ENCODE results near the gene CATSPER3. TPM values are rescaled to one million over a fixed set of nuclear protein-coding genes. Genes with fewer than 3 reads are reported as not detected.

CATSPER3 gene
- total and polyA plus RNA-seq, 3 donors from 2014 or later = 11.8 to 56.6 (median 21.7) TPM

GRCh38 chr5:135008981-135009735, 41.5 kb downstream of the CATSPER3 start:
- no peak overlapping the region for H3K4me3 ChIP-seq
- no peaks in the 10 kb centered on the region for H3K27me3 ChIP-seq
- WGBS, 2 donors = 90 to 91% methylated on average over 11 to 12 of the region's 13 CpGs
- no peak for DNase-seq
- intact Hi-C loops (cut with DNase I; ENCODE audit: low total_unique reads) = no loop called here
- TF ChIP-seq, protein P1, sequence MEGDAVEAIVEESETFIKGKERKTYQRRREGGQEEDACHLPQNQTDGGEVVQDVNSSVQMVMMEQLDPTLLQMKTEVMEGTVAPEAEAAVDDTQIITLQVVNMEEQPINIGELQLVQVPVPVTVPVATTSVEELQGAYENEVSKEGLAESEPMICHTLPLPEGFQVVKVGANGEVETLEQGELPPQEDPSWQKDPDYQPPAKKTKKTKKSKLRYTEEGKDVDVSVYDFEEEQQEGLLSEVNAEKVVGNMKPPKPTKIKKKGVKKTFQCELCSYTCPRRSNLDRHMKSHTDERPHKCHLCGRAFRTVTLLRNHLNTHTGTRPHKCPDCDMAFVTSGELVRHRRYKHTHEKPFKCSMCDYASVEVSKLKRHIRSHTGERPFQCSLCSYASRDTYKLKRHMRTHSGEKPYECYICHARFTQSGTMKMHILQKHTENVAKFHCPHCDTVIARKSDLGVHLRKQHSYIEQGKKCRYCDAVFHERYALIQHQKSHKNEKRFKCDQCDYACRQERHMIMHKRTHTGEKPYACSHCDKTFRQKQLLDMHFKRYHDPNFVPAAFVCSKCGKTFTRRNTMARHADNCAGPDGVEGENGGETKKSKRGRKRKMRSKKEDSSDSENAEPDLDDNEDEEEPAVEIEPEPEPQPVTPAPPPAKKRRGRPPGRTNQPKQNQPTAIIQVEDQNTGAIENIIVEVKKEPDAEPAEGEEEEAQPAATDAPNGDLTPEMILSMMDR (IDR thresholded peaks at IDR 0.05) = no peak
- no peak for TF ChIP-seq POLR2A (IDR thresholded peaks at IDR 0.05)
- H3K9me3 ChIP-seq = no peaks in the 10 kb centered on the region
- H3K4me1 ChIP-seq = no peaks in the 10 kb centered on the region
- H3K27ac ChIP-seq = no peak overlapping the region
- H3K36me3 ChIP-seq (ENCODE audit: low read depth, missing control alignments) = no peaks in the 10 kb centered on the region

DNA sequence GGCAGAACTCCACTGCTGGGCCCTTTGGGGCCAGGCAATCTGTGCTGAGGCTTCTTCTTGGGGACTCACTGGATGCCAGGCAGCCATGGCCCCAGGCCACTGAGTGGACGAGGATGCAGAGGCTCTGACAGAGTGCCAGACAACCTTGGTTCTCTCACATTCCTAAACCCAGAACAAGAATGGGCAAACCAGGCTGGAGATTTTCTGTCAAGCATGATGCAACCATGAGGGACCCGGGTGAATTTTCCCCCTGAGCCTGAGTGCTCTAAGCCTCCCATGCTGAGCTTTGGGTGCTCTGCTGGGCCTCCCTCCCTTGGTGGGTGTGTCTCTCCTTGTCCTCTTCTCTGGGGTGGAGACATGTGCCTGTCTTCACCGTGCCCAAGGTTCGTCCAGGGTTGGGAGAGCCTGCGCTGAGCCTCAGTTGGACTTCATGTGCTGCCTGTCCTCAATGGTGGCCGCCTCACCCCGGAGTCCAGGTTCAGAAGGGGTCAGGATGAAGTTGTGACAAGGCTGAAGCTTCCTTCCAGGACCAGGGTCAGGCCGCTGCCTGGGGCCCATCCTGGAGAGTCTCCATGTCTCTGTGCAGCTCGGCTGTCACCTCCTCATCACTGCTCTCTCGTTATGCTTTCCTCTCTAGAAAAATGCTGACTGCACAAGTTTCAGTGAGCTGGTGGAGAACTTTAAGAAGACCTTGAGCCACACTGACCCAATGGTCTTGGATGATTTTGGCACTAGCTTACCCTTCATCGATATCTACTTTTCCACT, 42.2 kb downstream of the CATSPER3 start:
- no peak overlapping the region for H3K27ac ChIP-seq
- 92 to 96% methylated on average over 10 to 11 of the region's 11 CpGs for WGBS, 2 donors
- no peaks in the 10 kb centered on the region for H3K4me1 ChIP-seq
- intact Hi-C loops (cut with DNase I; ENCODE audit: low total_unique reads) = no loop called here
- H3K27me3 ChIP-seq = no peaks in the 10 kb centered on the region
- no peaks in the 10 kb centered on the region for H3K9me3 ChIP-seq
- DNase-seq = no peak
- H3K36me3 ChIP-seq (ENCODE audit: low read depth, missing control alignments) = no peaks in the 10 kb centered on the region
- H3K4me3 ChIP-seq = no peak overlapping the region
- no peak for TF ChIP-seq POLR2A (IDR thresholded peaks at IDR 0.05)
- TF ChIP-seq, protein P1 (IDR thresholded peaks at IDR 0.05) = no peak

GRCh38 chr5:135010502-135011354, 43.0 kb downstream of the CATSPER3 start:
- H3K36me3 ChIP-seq (ENCODE audit: low read depth, missing control alignments) = no peaks in the 10 kb centered on the region
- intact Hi-C loops (cut with DNase I; ENCODE audit: low total_unique reads) = no loop called here
- H3K4me1 ChIP-seq = no peaks in the 10 kb centered on the region
- no peak overlapping the region for H3K27ac ChIP-seq
- no peaks in the 10 kb centered on the region for H3K9me3 ChIP-seq
- no peak for TF ChIP-seq POLR2A (IDR thresholded peaks at IDR 0.05)
- TF ChIP-seq, protein P1 (IDR thresholded peaks at IDR 0.05) = no peak
- no peak overlapping the region for H3K4me3 ChIP-seq
- 92 to 97% methylated on average over 3 of the region's 3 CpGs for WGBS, 2 donors
- no peak for DNase-seq
- no peaks in the 10 kb centered on the region for H3K27me3 ChIP-seq

DNA sequence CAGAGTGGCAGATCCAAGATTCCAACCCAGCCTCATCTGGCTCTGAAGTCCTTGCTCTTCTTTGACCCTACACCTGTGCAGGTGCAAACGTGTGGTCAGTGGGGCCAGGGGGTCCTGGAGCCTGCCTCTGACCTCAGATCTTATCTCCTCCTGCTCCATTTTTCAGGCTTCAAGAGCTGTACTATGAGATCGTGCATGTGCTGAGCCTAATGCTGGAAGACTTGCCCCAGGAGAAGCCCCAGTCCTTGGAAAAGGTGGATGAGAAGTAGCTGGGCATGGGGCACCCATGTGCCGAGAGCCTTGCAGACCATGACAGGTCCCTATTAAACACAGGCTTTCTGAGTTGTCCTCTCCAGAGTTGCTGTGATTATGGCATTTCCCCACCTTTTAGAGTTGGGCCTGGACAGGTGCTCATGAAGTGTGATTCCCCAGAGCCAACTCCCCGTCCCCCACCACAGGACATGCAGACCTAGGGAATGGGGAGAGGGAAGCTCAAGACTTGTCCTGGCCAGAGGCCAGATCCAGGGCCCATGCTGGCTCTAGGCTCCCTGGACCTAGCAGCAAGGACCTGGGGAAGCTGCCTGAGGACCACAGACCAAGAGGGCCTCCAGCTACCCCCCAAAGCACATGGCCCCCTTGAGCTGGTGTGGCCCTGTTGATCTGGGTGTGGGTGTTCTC, 43.8 kb downstream of the CATSPER3 start:
- TF ChIP-seq, protein P1 (IDR thresholded peaks at IDR 0.05) = no peak
- no peak for TF ChIP-seq POLR2A (IDR thresholded peaks at IDR 0.05)
- WGBS, 2 donors = 82 to 94% methylated on average over 4 of the region's 4 CpGs
- intact Hi-C loops (cut with DNase I; ENCODE audit: low total_unique reads) = no loop called here
- no peaks in the 10 kb centered on the region for H3K27me3 ChIP-seq
- H3K9me3 ChIP-seq = no peaks in the 10 kb centered on the region
- no peaks in the 10 kb centered on the region for H3K36me3 ChIP-seq (ENCODE audit: low read depth, missing control alignments)
- no peaks in the 10 kb centered on the region for H3K4me1 ChIP-seq
- no peak overlapping the region for H3K27ac ChIP-seq
- no peak for DNase-seq
- H3K4me3 ChIP-seq = no peak overlapping the region
